Keratinocyte (primary cell): ENCODE data around the gene NAA16. TPM values are rescaled to one million over a fixed set of nuclear protein-coding genes. Genes with fewer than 3 reads are reported as not detected.
A peak's percentile ranks its signal among the peaks of the same experiment; 100 is the strongest.

Experiments used
- DNase-seq: peaks from one replicate; pipeline ENCODE4 v3.0.0-alpha.2; 2011; ENCODE audit warnings: low read depth, missing footprints, low spot score
- FAIRE-seq: peaks from 2 replicates; lab custom pipeline; 2011; peaks lifted over from hg19 to GRCh38; lab: Jason Lieb, UNC
- H2AFZ ChIP-seq: 2 replicates; pipeline ENCODE4 v1.6.0; 2012; ENCODE audit warnings: low read length, control low read depth, inconsistent platforms; ENCODE audit not compliant: control insufficient read depth
- H3K27ac ChIP-seq: 2 replicates; pipeline ENCODE4 v1.5.1; 2011; ENCODE audit warnings: low read length; ENCODE audit not compliant: control insufficient read depth, insufficient read depth
- H3K27me3 ChIP-seq: 3 replicates; pipeline ENCODE4 v1.6.0; 2011; ENCODE audit warnings: low read length; ENCODE audit not compliant: control insufficient read depth, insufficient read depth; ENCODE audit errors: extremely low read depth
- H3K36me3 ChIP-seq, 2 experiments: 2 replicates in 1 of 2; 3 replicates in 1 of 2; pipeline ENCODE4 v1.5.1; 2011; ENCODE audit warnings: low read length in 2 of 2, mild to moderate bottlenecking in 1 of 2; ENCODE audit not compliant: control insufficient read depth in 2 of 2, insufficient read depth in 2 of 2; ENCODE audit errors: extremely low read depth in 1 of 2
- H3K4me1 ChIP-seq: 3 replicates; pipeline ENCODE4 v1.5.1; 2011; ENCODE audit warnings: low read length; ENCODE audit not compliant: control insufficient read depth, insufficient read depth; ENCODE audit errors: extremely low read depth
- H3K4me2 ChIP-seq: 3 replicates; pipeline ENCODE4 v1.6.0; 2011; ENCODE audit warnings: low read depth, low read length; ENCODE audit not compliant: control insufficient read depth, insufficient read depth; ENCODE audit errors: extremely low read depth
- H3K4me3 ChIP-seq, 3 experiments: fragments of 200-600 bp in 1 of 3; sonication (generic) in 1 of 3; 2 replicates in 2 of 3; 3 replicates in 1 of 3; pipeline ENCODE4 v1.5.1; 2011 to 2016; ENCODE audit warnings: low read length in 3 of 3, mild to moderate bottlenecking in 3 of 3, control low read depth in 2 of 3, inconsistent platforms in 1 of 3, low read depth in 1 of 3, mixed read lengths in 1 of 3, mixed run types in 1 of 3, moderate library complexity in 1 of 3; ENCODE audit not compliant: control insufficient read depth in 2 of 3, insufficient read depth in 2 of 3; ENCODE audit errors: extremely low read depth in 1 of 3
- H3K79me2 ChIP-seq: 2 replicates; pipeline ENCODE4 v1.6.0; 2012; ENCODE audit warnings: low read length; ENCODE audit not compliant: control insufficient read depth, insufficient read depth
- H3K9ac ChIP-seq: 3 replicates; pipeline ENCODE4 v1.6.0; 2011; ENCODE audit warnings: low read length; ENCODE audit not compliant: control insufficient read depth, insufficient read depth; ENCODE audit errors: extremely low read depth
- H3K9me1 ChIP-seq: 3 replicates; pipeline ENCODE4 v1.6.0; 2011; ENCODE audit warnings: low read length; ENCODE audit not compliant: control insufficient read depth, insufficient read depth; ENCODE audit errors: extremely low read depth
- H3K9me3 ChIP-seq: 2 replicates; pipeline ENCODE4 v1.5.1; 2012; ENCODE audit warnings: low read depth, low read length; ENCODE audit not compliant: control insufficient read depth
- H4K20me1 ChIP-seq: 3 replicates; pipeline ENCODE4 v1.6.0; 2011; ENCODE audit warnings: low read length; ENCODE audit not compliant: control insufficient read depth, insufficient read depth; ENCODE audit errors: extremely low read depth
- CTCF ChIP-seq, 3 experiments: IDR thresholded peaks in 1 of 3; conservative IDR thresholded peaks in 1 of 3; optimal IDR thresholded peaks in 1 of 3; 2 replicates in 2 of 3; 3 replicates in 1 of 3; pipeline versions ENCODE3 to v1.5.1; 2011; ENCODE audit warnings: low read length in 3 of 3, mild to moderate bottlenecking in 3 of 3, moderate library complexity in 2 of 3, control low read depth in 1 of 3, inconsistent platforms in 1 of 3; ENCODE audit not compliant: insufficient read depth in 2 of 3; ENCODE audit errors: extremely low read depth in 1 of 3
- EZH2 ChIP-seq: IDR thresholded peaks from one replicate; pipeline ENCODE4 v1.6.1; 2012; ENCODE audit warnings: inconsistent platforms, mild to moderate bottlenecking, low read length, moderate library complexity
- dilution Hi-C: fragments of 300-500 bp; cut with MboI; formaldehyde crosslinking; loops from one replicate; pipeline ENCODE4 v1.7.0; 2020; ENCODE audit warnings: low sequenced_read_pairs; ENCODE audit not compliant: extremely low pct_ligation_motif_present
- polyA plus RNA-seq, 5 experiments: library from polyadenylated mRNA; depleted of rRNA in 3 of 5; stranded (reverse) in 3 of 5; stranded (forward) in 1 of 5; unstranded in 1 of 5; fragments of >200 nt; gene quantifications; 1 replicate in 1 of 5; 2 replicates in 3 of 5; 3 replicates in 1 of 5; pipeline versions ENCODE4 v1.2.1 to v1.2.3, GENCODE V29; 2011 to 2012; ENCODE audit warnings: missing spikeins in 2 of 5, low read depth in 1 of 5, low replicate concordance in 1 of 5

Gene NAA16
- polyA plus RNA-seq, 1 donor (not counting 4 experiments of a cell fraction or from before 2014, with no cell fraction given), result 12.0 TPM

GRCh38 chr13:41408746-41409145 lies 97.7 kb downstream of the NAA16 start:
- dilution Hi-C loops, result no loop called here
- H3K4me1 ChIP-seq, result peaks cover 4% of the 10 kb centered on the region
- no peaks in the 10 kb centered on the region for H3K9me3 ChIP-seq
- no peak overlapping the region for H3K27ac ChIP-seq
- H4K20me1 ChIP-seq, result no peaks in the 10 kb centered on the region
- H3K79me2 ChIP-seq, result no peaks in the 10 kb centered on the region
- H2AFZ ChIP-seq, result no peak overlapping the region
- H3K4me2 ChIP-seq, result no peak overlapping the region
- no peaks in the 10 kb centered on the region for H3K9me1 ChIP-seq
- no peak overlapping the region for H3K4me3 ChIP-seq
- H3K9ac ChIP-seq, result no peak overlapping the region
- no peak for FAIRE-seq
- no peak for DNase-seq
- no peaks in the 10 kb centered on the region for H3K27me3 ChIP-seq
- TF ChIP-seq EZH2 (no peak), CTCF (optimal IDR thresholded peaks at IDR 0.05 in 1 of 3, IDR thresholded peaks at IDR 0.05 in 1 of 3, conservative IDR thresholded peaks at IDR 0.05 in 1 of 3; ENCODE audit: extremely low read depth in 1 of 3, insufficient read depth in 2 of 3, low read length in 3 of 3) (no peak)
- H3K36me3 ChIP-seq, result no peaks in the 10 kb centered on the region

- no peak overlapping the region for H3K9ac ChIP-seq
Observed at GRCh38 chr13:41409611-41410010, 98.5 kb downstream of the NAA16 start.

More at GRCh38 chr13:41409611-41410010, 98.5 kb downstream of the NAA16 start:
- no peak overlapping the region for H3K4me2 ChIP-seq
- no peak overlapping the region for H3K4me3 ChIP-seq
- TF ChIP-seq CTCF (optimal IDR thresholded peaks at IDR 0.05 in 1 of 3, IDR thresholded peaks at IDR 0.05 in 1 of 3, conservative IDR thresholded peaks at IDR 0.05 in 1 of 3; ENCODE audit: extremely low read depth in 1 of 3, insufficient read depth in 2 of 3, low read length in 3 of 3) (no peak), EZH2 (no peak)
- DNase-seq (no peak), FAIRE-seq (peak; percentile 23)
- no peaks in the 10 kb centered on the region for H3K27me3 ChIP-seq
- H2AFZ ChIP-seq, result no peak overlapping the region
- H3K36me3 ChIP-seq, result no peaks in the 10 kb centered on the region
- H3K9me1 ChIP-seq, result no peaks in the 10 kb centered on the region
- H3K79me2 ChIP-seq, result no peaks in the 10 kb centered on the region
- no peaks in the 10 kb centered on the region for H3K9me3 ChIP-seq
- dilution Hi-C loops, result no loop called here
- no peaks in the 10 kb centered on the region for H4K20me1 ChIP-seq
- peaks cover 4% of the 10 kb centered on the region for H3K4me1 ChIP-seq
- H3K27ac ChIP-seq, result no peak overlapping the region
